GM18505 (cell line): Measurements from ENCODE around the gene LYST.
"Not testable (repeated sequence)": the region's sequence is repeated elsewhere in the genome, so short reads cannot be mapped to it uniquely, and the experiment has no call there.

Source experiments
- ATAC-seq: cut with Tn5 transposase; IDR thresholded peaks from one replicate; pipeline ENCODE4 v1.9.1; 2021; ENCODE audit not compliant: unreplicated experiment
- POLR2A ChIP-seq: IDR thresholded peaks from 4 replicates; pipeline ENCODE4 v1.6.1; 2011; ENCODE audit warnings: borderline replicate concordance; ENCODE audit not compliant: insufficient read depth, insufficient read length; ENCODE audit errors: extremely low read depth

Gene LYST

DNA sequence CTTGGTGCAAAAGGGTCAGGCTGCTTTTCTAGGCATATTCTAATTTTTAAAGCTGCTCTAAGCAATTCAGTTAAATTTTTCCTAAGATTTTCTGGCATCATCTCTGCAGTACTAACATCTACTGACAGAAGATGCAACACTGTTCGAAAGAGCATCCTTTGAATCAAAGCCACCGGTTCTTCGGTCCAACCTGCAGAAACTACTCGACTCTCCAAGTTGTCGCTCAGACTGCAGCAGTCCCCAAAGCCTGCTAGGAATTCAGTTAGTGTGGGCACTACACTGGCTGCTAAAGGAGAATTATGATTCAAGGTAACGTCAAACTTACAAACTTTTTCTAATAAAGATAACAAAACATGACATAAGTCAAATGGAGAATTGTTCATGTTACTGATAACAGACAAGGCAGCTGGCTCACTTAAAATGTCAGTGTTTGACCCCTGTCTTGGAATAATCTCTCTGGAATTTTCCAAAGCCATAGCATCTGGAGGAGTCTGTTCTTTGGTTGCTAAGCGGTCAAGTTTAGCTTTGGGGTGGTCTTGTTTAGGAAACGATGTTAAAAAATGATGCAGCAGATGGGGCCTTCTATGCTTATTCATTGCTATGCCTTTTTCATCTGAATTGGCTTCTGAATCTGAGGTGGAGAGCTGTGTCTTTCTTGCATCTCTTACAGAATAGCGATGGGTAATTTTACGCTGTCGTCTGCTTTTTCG lies 56.9 kb downstream of the LYST start:
- ATAC-seq = no peak

DNA sequence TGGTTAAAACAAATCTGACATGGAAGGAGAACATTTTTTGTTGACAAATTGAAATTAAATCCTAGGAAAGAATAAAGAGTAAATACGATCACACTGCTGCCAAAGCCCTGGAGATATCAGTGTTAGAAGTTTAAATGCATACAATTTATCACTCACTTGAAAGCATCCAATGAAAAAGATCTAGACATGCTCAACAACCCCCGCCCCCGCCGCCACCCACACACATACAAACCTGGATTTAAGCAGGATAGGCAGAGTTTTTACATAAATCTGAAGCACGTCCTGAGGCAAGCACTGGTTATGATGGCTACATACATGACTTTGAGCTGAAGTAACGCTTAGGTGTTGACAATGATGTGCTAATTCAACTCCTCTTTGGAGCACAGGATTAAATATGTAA lies 58.5 kb downstream of the LYST start:
- ATAC-seq = no peak
- no peak for TF ChIP-seq POLR2A

More for the DNA sequence above, 56.9 kb downstream of the LYST start:
- no peak for TF ChIP-seq POLR2A

DNA sequence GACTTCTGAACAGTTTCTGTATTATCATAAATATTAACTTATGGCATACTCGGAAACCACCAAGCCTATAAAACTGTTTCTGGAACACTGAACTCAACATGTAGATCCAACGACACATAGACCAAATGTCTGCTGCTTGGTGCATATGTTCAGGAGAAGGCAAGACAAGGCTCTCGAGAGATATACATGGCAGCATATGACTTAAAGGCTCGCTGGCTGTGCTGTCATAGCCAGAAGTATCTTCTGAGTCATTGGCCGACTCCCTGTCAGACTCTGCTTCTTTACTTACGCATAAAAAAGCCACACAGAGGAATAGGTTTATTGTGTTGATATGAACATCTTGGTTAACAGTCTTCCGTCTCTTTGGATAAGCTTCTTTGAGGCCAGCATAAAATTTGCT lies 60.6 kb downstream of the LYST start:
- no peak for ATAC-seq
- TF ChIP-seq POLR2A = no peak

DNA sequence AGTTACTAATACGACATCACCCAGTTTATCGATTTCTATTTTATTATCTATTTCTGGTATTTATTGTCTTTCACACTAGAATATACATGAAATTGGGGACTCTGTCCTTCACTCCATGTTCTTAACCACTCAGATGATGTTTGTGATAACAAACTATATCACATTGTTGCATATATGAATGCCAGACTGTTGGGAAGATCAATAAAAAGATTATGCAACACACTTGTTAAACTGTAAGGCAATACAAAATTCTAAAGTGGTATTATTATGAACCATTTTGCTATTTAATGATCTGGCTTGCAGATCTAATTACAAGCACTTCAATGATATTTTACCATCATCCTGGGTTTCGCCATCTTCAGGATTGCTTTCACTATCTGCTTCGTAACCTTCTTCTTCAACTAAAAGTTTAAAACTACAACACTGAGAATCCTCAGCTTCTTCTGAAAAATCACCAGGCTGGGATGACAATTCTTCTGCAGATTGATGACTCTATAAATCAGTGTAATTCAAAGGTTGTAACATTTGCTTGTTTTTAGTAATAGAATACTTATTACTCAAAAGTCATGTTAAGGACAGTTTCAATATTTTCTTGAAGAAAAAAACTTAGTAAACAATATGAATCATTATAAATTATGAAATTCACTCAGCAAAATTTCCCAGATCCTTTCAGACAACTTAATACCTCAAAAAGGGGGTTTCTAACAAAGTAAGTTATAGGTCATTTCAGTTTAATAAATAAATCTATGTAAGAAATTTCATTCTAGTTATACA lies 63.9 kb downstream of the LYST start:
- TF ChIP-seq POLR2A = no peak
- no peak for ATAC-seq

DNA sequence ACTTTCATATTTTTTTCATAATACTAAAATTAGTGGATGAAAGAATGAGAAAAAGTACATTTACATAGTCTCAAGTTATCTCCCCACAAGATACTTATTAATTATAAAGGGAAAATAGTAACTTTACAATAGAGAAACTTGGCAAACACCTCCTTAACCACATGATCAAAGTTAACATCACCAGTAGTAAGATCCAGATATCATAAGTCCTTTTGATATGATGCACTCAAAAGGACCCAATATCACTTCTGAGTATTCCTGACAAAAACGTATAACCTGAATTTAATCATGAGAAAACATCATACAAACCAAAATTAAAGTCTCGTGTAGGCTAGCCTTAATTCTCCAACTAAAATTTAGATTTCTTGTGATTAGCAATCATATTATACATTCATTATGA lies 67.4 kb downstream of the LYST start:
- ATAC-seq = no peak
- no peak for TF ChIP-seq POLR2A

DNA sequence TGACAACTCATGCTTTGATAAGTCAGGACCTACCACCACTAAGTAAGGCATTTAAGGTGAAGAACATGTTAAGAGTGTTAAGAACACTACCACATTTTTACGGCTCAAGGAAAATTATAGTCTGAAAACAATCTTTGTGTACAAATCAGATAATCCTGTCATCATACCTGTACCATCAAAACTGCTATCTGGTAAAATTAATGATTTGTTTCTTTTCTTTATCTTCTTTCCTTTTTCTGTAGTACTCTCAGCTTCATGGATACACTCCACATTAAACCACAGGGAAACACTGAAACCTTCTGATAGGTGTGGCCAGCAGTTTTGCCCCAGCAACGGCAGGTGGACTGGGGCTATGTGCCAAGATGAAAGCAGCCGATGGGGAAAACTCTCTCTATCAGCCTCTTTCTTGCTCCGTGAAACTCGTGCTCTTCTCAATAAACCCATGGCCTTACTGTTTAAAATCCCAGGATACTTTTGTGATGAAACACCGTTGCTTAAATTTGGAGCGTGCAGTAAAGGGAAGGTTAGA lies 75.1 kb downstream of the LYST start:
- TF ChIP-seq POLR2A = no peak
- no peak for ATAC-seq

DNA sequence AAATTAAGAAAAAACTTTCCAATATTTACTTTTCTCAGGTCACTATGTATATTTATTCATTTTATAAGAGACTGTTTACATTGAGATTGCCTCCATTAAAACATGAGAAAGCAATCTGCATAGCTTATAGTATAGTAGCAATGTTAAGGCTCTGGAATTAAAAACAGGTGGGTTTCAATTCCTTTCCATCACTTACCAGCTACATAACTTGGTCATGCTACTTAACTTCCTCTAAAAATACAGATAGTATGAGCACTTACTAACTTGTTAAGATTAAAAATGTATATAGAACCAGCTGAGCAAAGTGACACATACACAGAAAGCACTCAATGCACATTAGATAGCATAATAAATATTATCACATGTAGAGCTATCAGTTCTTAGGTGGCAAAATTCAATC lies 76.6 kb downstream of the LYST start:
- ATAC-seq = no peak
- no peak for TF ChIP-seq POLR2A

DNA sequence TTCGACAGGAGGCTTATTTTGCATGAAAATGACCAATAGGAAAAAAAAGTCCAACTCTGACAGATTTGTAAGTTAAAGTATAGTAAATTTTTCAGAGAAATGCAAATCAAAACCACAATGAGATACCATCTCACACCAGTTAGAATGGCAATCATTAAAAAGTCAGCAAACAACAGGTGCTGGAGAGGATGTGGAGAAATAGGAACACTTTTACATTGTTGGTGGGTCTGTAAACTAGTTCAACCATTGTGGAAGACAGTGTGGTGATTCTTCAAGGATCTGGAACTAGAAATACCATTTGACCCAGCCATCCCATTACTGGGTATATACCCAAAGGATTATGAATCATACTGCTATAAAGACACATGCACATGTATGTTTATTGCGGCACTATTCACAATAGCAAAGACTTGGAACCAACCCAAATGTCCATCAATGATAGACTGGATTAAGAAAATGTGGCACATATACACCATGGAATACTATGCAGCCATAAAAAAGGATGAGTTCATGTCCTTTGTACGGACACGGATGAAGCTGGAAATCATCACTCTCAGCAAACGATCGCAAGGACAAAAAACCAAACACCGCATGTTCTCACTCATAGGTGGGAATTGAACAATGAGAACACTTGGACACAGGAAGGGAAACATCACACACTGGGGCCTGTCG lies 80.3 kb downstream of the LYST start:
- ATAC-seq = not testable (repeated sequence)

DNA sequence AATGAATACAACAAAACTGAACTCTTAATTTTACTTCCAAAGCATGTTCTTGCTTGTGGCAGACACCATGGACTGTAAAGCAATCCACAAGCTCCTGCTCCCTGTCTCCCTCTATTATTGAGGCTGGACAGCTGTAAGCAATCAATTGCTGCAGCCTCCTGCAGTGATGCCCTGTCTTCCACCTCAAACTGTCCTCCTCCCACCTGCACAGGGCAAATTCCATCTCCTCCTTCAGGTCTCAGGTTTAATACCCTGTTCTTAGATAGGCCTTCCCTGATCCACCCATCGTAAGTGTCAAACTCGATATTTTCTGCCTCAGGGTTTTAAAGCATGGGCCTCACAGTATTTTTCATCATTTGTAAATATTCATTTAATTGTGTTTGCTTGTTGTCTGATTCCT lies 81.8 kb downstream of the LYST start:
- TF ChIP-seq POLR2A = no peak
- ATAC-seq = no peak

DNA sequence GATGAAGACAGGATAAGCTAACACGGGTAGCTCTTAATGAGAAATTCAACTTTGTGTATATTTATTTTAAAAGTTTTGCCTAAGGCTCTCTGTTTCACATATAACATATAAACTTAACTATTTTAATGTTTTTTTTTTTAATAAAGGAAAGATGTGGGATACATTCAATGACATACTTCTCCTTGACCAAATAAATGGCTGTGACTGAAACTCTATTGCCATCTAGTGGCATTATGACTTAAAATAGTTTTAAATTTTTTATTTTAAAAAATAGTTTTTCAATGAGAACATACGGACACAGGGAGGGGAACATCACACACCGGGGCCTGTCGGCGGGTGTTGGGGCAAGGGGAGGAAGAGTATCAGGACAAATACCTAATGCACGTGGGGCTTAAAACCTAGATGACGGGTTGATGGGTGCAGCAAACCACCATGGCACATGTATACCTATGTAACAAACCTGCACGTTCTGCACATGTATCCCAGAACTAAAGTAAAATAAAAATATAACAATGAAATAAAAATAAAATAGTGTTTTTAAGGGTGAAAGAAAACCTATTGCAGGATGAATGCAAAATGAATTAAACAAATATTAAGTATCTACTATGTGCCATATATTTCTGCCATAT lies 83.4 kb downstream of the LYST start:
- ATAC-seq = no peak
- no peak for TF ChIP-seq POLR2A

DNA sequence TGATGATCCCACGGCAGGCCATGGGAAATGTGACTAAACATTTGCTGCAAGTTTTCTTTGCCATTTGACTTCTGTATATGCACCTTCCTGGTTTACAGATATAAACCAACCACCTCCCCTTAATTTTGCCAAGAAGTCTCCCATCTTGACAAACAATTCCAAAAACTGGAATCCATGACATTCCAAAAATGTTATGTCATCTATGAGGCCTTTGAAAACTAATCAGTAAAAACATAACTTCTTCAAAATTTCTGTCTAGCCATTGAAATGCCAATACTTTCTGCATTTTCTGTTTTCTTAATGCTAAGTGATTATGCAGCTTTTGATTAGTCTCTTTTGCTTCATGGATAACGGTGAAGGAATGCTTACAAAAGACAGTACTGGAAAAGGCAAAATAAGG lies 84.1 kb downstream of the LYST start:
- no peak for ATAC-seq
- no peak for TF ChIP-seq POLR2A

DNA sequence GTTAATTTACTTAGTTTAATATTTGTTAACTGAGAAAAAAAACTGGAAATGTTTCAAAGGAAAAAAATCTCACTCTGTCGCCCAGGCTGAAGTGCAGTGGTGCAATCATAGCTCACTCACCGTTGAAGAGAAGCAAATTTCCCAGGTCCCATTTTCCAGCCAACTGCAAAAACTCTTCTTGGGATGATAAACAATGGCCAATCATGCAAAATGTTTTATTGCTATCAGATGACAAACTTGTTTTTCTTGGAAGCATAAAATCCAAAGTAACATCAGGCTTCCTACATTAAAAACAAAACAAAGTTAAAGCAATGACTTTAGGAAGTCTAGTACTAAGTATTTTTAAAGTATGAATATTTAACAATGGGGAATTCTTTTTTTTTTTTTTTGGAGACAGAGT lies 84.9 kb downstream of the LYST start:
- ATAC-seq = no peak

DNA sequence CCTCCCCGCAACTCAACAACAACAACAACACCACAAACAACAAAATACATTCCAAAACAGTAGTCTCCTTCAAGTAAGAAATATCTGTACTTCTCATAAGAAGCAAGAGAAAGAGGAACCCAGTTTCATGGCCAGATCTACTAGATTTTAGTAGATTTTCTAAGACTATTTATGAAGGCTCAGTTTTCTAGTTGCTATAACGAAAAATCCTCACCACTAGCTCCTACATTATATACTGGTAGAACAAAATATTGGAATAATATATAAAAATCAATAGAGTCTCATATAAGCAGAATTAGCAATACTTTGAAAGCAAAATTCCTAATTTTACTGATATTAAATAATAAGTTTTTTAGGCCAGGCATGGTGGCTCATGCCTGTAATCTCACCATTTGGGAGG lies 86.9 kb downstream of the LYST start:
- ATAC-seq = no peak
- TF ChIP-seq POLR2A = no peak

More for the DNA sequence above, 84.9 kb downstream of the LYST start:
- TF ChIP-seq POLR2A = no peak
